Fibroblast of peridontal ligament (primary cell): ENCODE results near the gene NFKBIZ.

Experiments used
- DNase-seq: peaks from one replicate; pipeline ENCODE4 v3.0.0-alpha.2; 2010; ENCODE audit errors: extremely low read depth

The NFKBIZ gene

GRCh38 chr3:101848754-101849713, at the start of gene NFKBIZ:
Gene NFKBIZ, plus strand, starts transcription at chr3:101849514. Its CDS starts 115 bp downstream, at chr3:101849629.
- DNase-seq: peak; percentile 91

GRCh38 chr3:101801174-101801573, 48.1 kb upstream of the NFKBIZ start:
- no peak for DNase-seq

- no peak for DNase-seq
Observed at GRCh38 chr3:101802179-101802578, 47.1 kb upstream of the NFKBIZ start.

- DNase-seq: peak; percentile 86
Observed at GRCh38 chr3:101803173-101803782, 46.0 kb upstream of the NFKBIZ start.

- no peak for DNase-seq
Observed at GRCh38 chr3:101803939-101804338, 45.4 kb upstream of the NFKBIZ start.

GRCh38 chr3:101806491-101806890, 42.8 kb upstream of the NFKBIZ start:
- peak; percentile 29 for DNase-seq

- no peak for DNase-seq
Observed at GRCh38 chr3:101807888-101808287, 41.4 kb upstream of the NFKBIZ start.

GRCh38 chr3:101809178-101810021, 39.9 kb upstream of the NFKBIZ start:
- peak; percentile 68 for DNase-seq

GRCh38 chr3:101810022-101810418, 39.3 kb upstream of the NFKBIZ start:
- DNase-seq: no peak

GRCh38 chr3:101811875-101812274, 37.4 kb upstream of the NFKBIZ start:
- DNase-seq: no peak

- DNase-seq: no peak
Observed at GRCh38 chr3:101812895-101813294, 36.4 kb upstream of the NFKBIZ start.

GRCh38 chr3:101813817-101814440, 35.4 kb upstream of the NFKBIZ start:
- peak; percentile 69 for DNase-seq

- no peak for DNase-seq
Observed at GRCh38 chr3:101814835-101815234, 34.5 kb upstream of the NFKBIZ start.

- no peak for DNase-seq
Observed at GRCh38 chr3:101816215-101817149, 32.8 kb upstream of the NFKBIZ start.

- DNase-seq: no peak
Observed at GRCh38 chr3:101817992-101818391, 31.3 kb upstream of the NFKBIZ start.

GRCh38 chr3:101819649-101820206, 29.6 kb upstream of the NFKBIZ start:
- no peak for DNase-seq

GRCh38 chr3:101821503-101821902, 27.8 kb upstream of the NFKBIZ start:
- DNase-seq: no peak

GRCh38 chr3:101823525-101823924, 25.8 kb upstream of the NFKBIZ start:
- DNase-seq: no peak

- DNase-seq: peak; percentile 71
Observed at GRCh38 chr3:101824702-101825101, 24.6 kb upstream of the NFKBIZ start.

GRCh38 chr3:101825904-101826445, 23.3 kb upstream of the NFKBIZ start:
- peak; percentile 24 for DNase-seq
